K562 (cell line): Measurements from ENCODE around the gene CTSD.

Experiments used
- BRF2 ChIP-seq: IDR thresholded peaks from 3 replicates; pipeline ENCODE4 v1.6.1; 2011; ENCODE audit warnings: borderline replicate concordance, mild to moderate bottlenecking; ENCODE audit not compliant: insufficient read length, insufficient read depth
- CTCF ChIP-seq, 3 experiments: IDR thresholded peaks in 2 of 3; conservative IDR thresholded peaks in 1 of 3; 2 replicates each; pipeline ENCODE4 v1.5.1; 2011 to 2012; ENCODE audit warnings: low read length in 3 of 3, mild to moderate bottlenecking in 3 of 3, control low read depth in 2 of 3, improper control_type of control experiment in 1 of 3, inconsistent platforms in 1 of 3, low read depth in 1 of 3, mixed read lengths in 1 of 3, moderate library complexity in 1 of 3; ENCODE audit not compliant: insufficient read depth in 2 of 3
- EZH2 ChIP-seq: IDR thresholded peaks from 2 replicates; pipeline ENCODE4 v1.6.1; 2012; ENCODE audit warnings: low read depth, mild to moderate bottlenecking, inconsistent platforms, low read length, borderline replicate concordance
- NCOA1 ChIP-seq: fragments of 450-650 bp; IDR thresholded peaks from 2 replicates; pipeline ENCODE4 v1.6.1; 2016; ENCODE audit warnings: low read depth
- POLR2A ChIP-seq: fragments of 450-650 bp; conservative IDR thresholded peaks from 2 replicates; pipeline ENCODE4 v1.6.1; 2016
- PTBP1 ChIP-seq: fragments of 200-400 bp; formaldehyde crosslinking; IDR thresholded peaks from 2 replicates; pipeline ENCODE4 v1.6.1; 2017; ENCODE audit warnings: low read depth, low read length
- REST ChIP-seq, 2 experiments: fragments of 450-650 bp; formaldehyde crosslinking in 1 of 2; IDR thresholded peaks; 2 replicates each; pipeline versions ENCODE4 v1.4.0 to v1.6.1; 2014 to 2020; ENCODE audit warnings: mild to moderate bottlenecking in 2 of 2, borderline replicate concordance in 1 of 2, low read depth in 1 of 2
- THRB ChIP-seq: fragments of 450-650 bp; formaldehyde crosslinking; conservative IDR thresholded peaks from 2 replicates; pipeline ENCODE4 v1.4.0; 2022; ENCODE audit warnings: mild to moderate bottlenecking, missing genetic modification characterization
- ZBTB2 ChIP-seq: fragments of 450-650 bp; IDR thresholded peaks from 2 replicates; pipeline ENCODE4 v1.6.1; 2016; ENCODE audit warnings: antibody characterized with exemption
- ZKSCAN8 ChIP-seq: fragments of 200-800 bp; sonication (Bioruptor generic); IDR thresholded peaks from 2 replicates; pipeline ENCODE4 v1.6.1; 2016; ENCODE audit warnings: missing genetic modification characterization, missing compliant biosample characterization

GRCh38 chr11:1812801-1813200 is 49.1 kb upstream of the CTSD start:
- TF ChIP-seq EZH2, result no peak
- TF ChIP-seq ZKSCAN8 (CRISPR knock-in tag), result no peak
- no peak for TF ChIP-seq POLR2A
- TF ChIP-seq BRF2, result no peak
- no peak for TF ChIP-seq NCOA1
- TF ChIP-seq REST (IDR thresholded peaks at IDR 0.05; ENCODE audit: borderline replicate concordance), result no peak
- TF ChIP-seq REST (CRISPR knock-in tag; IDR thresholded peaks at IDR 0.05; ENCODE audit: low read depth), result no peak
- no peak for TF ChIP-seq ZBTB2
- no peak for TF ChIP-seq THRB (CRISPR knock-in tag)
- TF ChIP-seq CTCF (IDR thresholded peaks at IDR 0.05 in 2 of 3, conservative IDR thresholded peaks at IDR 0.05 in 1 of 3; ENCODE audit: insufficient read depth in 2 of 3, low read depth in 1 of 3, low read length in 3 of 3), result no peak
- TF ChIP-seq PTBP1, result no peak
